Stimulated activated memory B cell treated with anti-CD40 and anti-IgM and Interleukin-4, amounts not matched to agents 10 μg/mL and 1 μg/mL and 100 μg/mL, for 72 hours (primary cell): ENCODE results near the gene MDP1.

Experiments
- ATAC-seq: fragments of 150-1000 bp; cut with Tn5 transposase; 2 replicates; pipeline ENCODE4 v1.10.0; 2021
- H3K27ac Mint-ChIP-seq: one replicate; pipeline ENCODE4 v1.8.0; 2022; ENCODE audit warnings: mild to moderate bottlenecking, mixed read lengths
- H3K27me3 Mint-ChIP-seq: one replicate; pipeline ENCODE4 v1.8.0; 2022; ENCODE audit warnings: mixed read lengths
- H3K36me3 Mint-ChIP-seq: one replicate; pipeline ENCODE4 v1.8.0; 2022; ENCODE audit warnings: mixed read lengths
- H3K4me1 Mint-ChIP-seq: one replicate; pipeline ENCODE4 v1.8.0; 2022; ENCODE audit warnings: mixed read lengths
- H3K4me3 Mint-ChIP-seq: one replicate; pipeline ENCODE4 v1.8.0; 2022; ENCODE audit warnings: mild to moderate bottlenecking, moderate library complexity, mixed read lengths
- H3K9me3 Mint-ChIP-seq: one replicate; pipeline ENCODE4 v1.8.0; 2022; ENCODE audit warnings: mixed read lengths

Gene MDP1

GRCh38 chr14:24198814-24199524 is 16.9 kb downstream of the MDP1 start:
- H3K27me3 Mint-ChIP-seq, result no peaks in the 10 kb centered on the region
- H3K4me3 Mint-ChIP-seq, result peak overlapping the region; percentile 29
- H3K36me3 Mint-ChIP-seq, result peaks cover 43% of the 10 kb centered on the region
- peaks cover 7% of the 10 kb centered on the region for H3K9me3 Mint-ChIP-seq
- H3K27ac Mint-ChIP-seq, result peak overlapping the region; percentile 100
- peaks cover 49% of the 10 kb centered on the region for H3K4me1 Mint-ChIP-seq
- no peak for ATAC-seq

GRCh38 chr14:24197056-24197450 is 18.8 kb downstream of the MDP1 start:
- H3K4me3 Mint-ChIP-seq, result peak overlapping the region; percentile 98
- peaks cover 37% of the 10 kb centered on the region for H3K36me3 Mint-ChIP-seq
- ATAC-seq, result no peak
- H3K27me3 Mint-ChIP-seq, result no peaks in the 10 kb centered on the region
- H3K27ac Mint-ChIP-seq, result peak overlapping the region; percentile 100
- H3K9me3 Mint-ChIP-seq, result peaks cover 2% of the 10 kb centered on the region
- H3K4me1 Mint-ChIP-seq, result peaks cover 60% of the 10 kb centered on the region

- peak; percentile 52 for ATAC-seq
- Mint-ChIP-seq H3K4me1 (peaks cover 63% of the 10 kb centered on the region), H3K27me3 (no peaks in the 10 kb centered on the region), H3K36me3 (peaks cover 37% of the 10 kb centered on the region), H3K4me3 (peak overlapping the region; percentile 98), H3K27ac (peak overlapping the region; percentile 100), H3K9me3 (peaks cover 2% of the 10 kb centered on the region)
Measured at GRCh38 chr14:24196071-24197055, 19.5 kb downstream of the MDP1 start.

- H3K36me3 Mint-ChIP-seq, result peaks cover 34% of the 10 kb centered on the region
- peak within 1 kb of the TSS; percentile 100 for H3K27ac Mint-ChIP-seq
- peak within 1 kb of the TSS; percentile 98 for H3K4me3 Mint-ChIP-seq
- peaks cover 2% of the 10 kb centered on the region for H3K9me3 Mint-ChIP-seq
- H3K27me3 Mint-ChIP-seq, result no peaks in the 10 kb centered on the region
- peak; percentile 95 for ATAC-seq
- peaks cover 59% of the 10 kb centered on the region for H3K4me1 Mint-ChIP-seq
Measured at GRCh38 chr14:24195186-24196070, 20.4 kb downstream of the MDP1 start, which contains the start of gene TM9SF1. TM9SF1 (minus strand) TSS chr14:24195441; CDS start chr14:24195019, 422 bp downstream.

GRCh38 chr14:24194873-24195185 is 21.0 kb downstream of the MDP1 start:
- peak overlapping the region; percentile 100 for H3K27ac Mint-ChIP-seq
- no peaks in the 10 kb centered on the region for H3K27me3 Mint-ChIP-seq
- ATAC-seq, result no peak
- peaks cover 35% of the 10 kb centered on the region for H3K36me3 Mint-ChIP-seq
- peaks cover 2% of the 10 kb centered on the region for H3K9me3 Mint-ChIP-seq
- peak overlapping the region; percentile 98 for H3K4me3 Mint-ChIP-seq
- peaks cover 59% of the 10 kb centered on the region for H3K4me1 Mint-ChIP-seq

GRCh38 chr14:24194186-24194872 is 21.5 kb downstream of the MDP1 start:
- peak overlapping the region; percentile 98 for H3K4me3 Mint-ChIP-seq
- no peak for ATAC-seq
- peaks cover 2% of the 10 kb centered on the region for H3K9me3 Mint-ChIP-seq
- no peaks in the 10 kb centered on the region for H3K27me3 Mint-ChIP-seq
- peaks cover 59% of the 10 kb centered on the region for H3K4me1 Mint-ChIP-seq
- H3K36me3 Mint-ChIP-seq, result peaks cover 35% of the 10 kb centered on the region
- H3K27ac Mint-ChIP-seq, result peak overlapping the region; percentile 100

- H3K36me3 Mint-ChIP-seq, result peaks cover 28% of the 10 kb centered on the region
- H3K27ac Mint-ChIP-seq, result no peak overlapping the region
- H3K4me3 Mint-ChIP-seq, result no peak overlapping the region
- ATAC-seq, result no peak
- H3K4me1 Mint-ChIP-seq, result peaks cover 58% of the 10 kb centered on the region
- H3K27me3 Mint-ChIP-seq, result no peaks in the 10 kb centered on the region
- no peaks in the 10 kb centered on the region for H3K9me3 Mint-ChIP-seq
Measured at GRCh38 chr14:24192933-24193332, 22.9 kb downstream of the MDP1 start.

- Mint-ChIP-seq H3K4me1 (peaks cover 57% of the 10 kb centered on the region), H3K36me3 (peaks cover 39% of the 10 kb centered on the region), H3K27me3 (no peaks in the 10 kb centered on the region), H3K9me3 (no peaks in the 10 kb centered on the region), H3K27ac (no peak overlapping the region), H3K4me3 (no peak overlapping the region)
- no peak for ATAC-seq
Measured at GRCh38 chr14:24190416-24190815, 25.4 kb downstream of the MDP1 start.

GRCh38 chr14:24189460-24189859 is 26.4 kb downstream of the MDP1 start:
- Mint-ChIP-seq H3K27ac (peak overlapping the region; percentile 87), H3K36me3 (peaks cover 49% of the 10 kb centered on the region), H3K9me3 (no peaks in the 10 kb centered on the region), H3K27me3 (no peaks in the 10 kb centered on the region), H3K4me1 (peaks cover 47% of the 10 kb centered on the region), H3K4me3 (no peak overlapping the region)
- no peak for ATAC-seq

GRCh38 chr14:24189059-24189375 is 26.8 kb downstream of the MDP1 start:
- Mint-ChIP-seq H3K27ac (peak overlapping the region; percentile 87), H3K4me1 (peaks cover 43% of the 10 kb centered on the region), H3K27me3 (no peaks in the 10 kb centered on the region), H3K9me3 (no peaks in the 10 kb centered on the region), H3K36me3 (peaks cover 50% of the 10 kb centered on the region), H3K4me3 (peak overlapping the region; percentile 96)
- no peak for ATAC-seq

GRCh38 chr14:24188251-24189058 is 27.4 kb downstream of the MDP1 start, which contains the start of gene IPO4:
IPO4 (minus strand) TSS chr14:24188816; CDS start chr14:24188787, 29 bp downstream.
- H3K9me3 Mint-ChIP-seq, result no peaks in the 10 kb centered on the region
- H3K4me3 Mint-ChIP-seq, result peak within 1 kb of the TSS; percentile 96
- peak; percentile 97 for ATAC-seq
- H3K27me3 Mint-ChIP-seq, result no peaks in the 10 kb centered on the region
- peaks cover 40% of the 10 kb centered on the region for H3K4me1 Mint-ChIP-seq
- H3K36me3 Mint-ChIP-seq, result peaks cover 55% of the 10 kb centered on the region
- peak within 1 kb of the TSS; percentile 87 for H3K27ac Mint-ChIP-seq

GRCh38 chr14:24187539-24187915 is 28.3 kb downstream of the MDP1 start:
- ATAC-seq, result no peak
- Mint-ChIP-seq H3K4me3 (peak overlapping the region; percentile 96), H3K9me3 (no peaks in the 10 kb centered on the region), H3K4me1 (peaks cover 36% of the 10 kb centered on the region), H3K27ac (peak overlapping the region; percentile 87), H3K36me3 (peaks cover 60% of the 10 kb centered on the region), H3K27me3 (no peaks in the 10 kb centered on the region)

GRCh38 chr14:24186831-24187538 is 28.9 kb downstream of the MDP1 start:
- H3K36me3 Mint-ChIP-seq, result peaks cover 60% of the 10 kb centered on the region
- no peaks in the 10 kb centered on the region for H3K27me3 Mint-ChIP-seq
- no peaks in the 10 kb centered on the region for H3K9me3 Mint-ChIP-seq
- H3K4me1 Mint-ChIP-seq, result peaks cover 31% of the 10 kb centered on the region
- H3K27ac Mint-ChIP-seq, result peak overlapping the region; percentile 87
- ATAC-seq, result no peak
- peak overlapping the region; percentile 62 for H3K4me3 Mint-ChIP-seq
